Measurements from ENCODE around the gene LMNTD1. TPM values are rescaled to one million over a fixed set of nuclear protein-coding genes. Genes with fewer than 3 reads are reported as not detected.

The LMNTD1 gene
- total and polyA plus RNA-seq, 11 donors = 0.69 TPM; not detected in 10

DNA sequence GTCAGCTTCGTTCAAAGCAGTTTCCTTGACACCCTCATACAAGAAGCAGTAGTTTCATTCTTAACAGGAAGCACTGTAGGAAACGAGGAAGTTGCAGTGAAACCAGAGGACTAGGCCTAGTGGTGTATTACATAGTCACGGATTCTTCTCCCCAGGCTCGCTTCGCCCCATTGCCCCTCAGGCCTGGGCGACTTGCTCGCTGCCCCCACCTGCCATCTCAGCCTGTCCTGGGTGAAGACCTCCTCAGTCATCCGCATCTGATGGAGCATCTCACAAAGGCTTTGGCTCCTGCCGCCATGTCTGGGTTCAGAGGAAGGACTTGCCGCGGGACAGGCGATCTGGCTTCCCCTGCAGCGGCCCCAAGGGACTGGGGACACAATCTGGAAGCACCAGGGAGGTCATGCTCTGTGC is 93.5 kb downstream of the LMNTD1 start:
- Histone ChIP-seq H3K4me3 (no peak overlapping the region), H3K27ac (no peak overlapping the region), H3K4me1 (no peaks in the 10 kb centered on the region), H3K36me3 (no peaks in the 10 kb centered on the region), H3K9me3 (peaks cover 0 to 12% (median 0%) of the 10 kb centered on the region in 12 donors), H3K27me3 (no peaks in the 10 kb centered on the region)
- intact Hi-C loops (cut with DNase I) = no loop called here
- 75 to 79% (median 78%) methylated on average over 8 to 13 of the region's 13 CpGs for WGBS, 4 donors
- TF ChIP-seq, protein P1, sequence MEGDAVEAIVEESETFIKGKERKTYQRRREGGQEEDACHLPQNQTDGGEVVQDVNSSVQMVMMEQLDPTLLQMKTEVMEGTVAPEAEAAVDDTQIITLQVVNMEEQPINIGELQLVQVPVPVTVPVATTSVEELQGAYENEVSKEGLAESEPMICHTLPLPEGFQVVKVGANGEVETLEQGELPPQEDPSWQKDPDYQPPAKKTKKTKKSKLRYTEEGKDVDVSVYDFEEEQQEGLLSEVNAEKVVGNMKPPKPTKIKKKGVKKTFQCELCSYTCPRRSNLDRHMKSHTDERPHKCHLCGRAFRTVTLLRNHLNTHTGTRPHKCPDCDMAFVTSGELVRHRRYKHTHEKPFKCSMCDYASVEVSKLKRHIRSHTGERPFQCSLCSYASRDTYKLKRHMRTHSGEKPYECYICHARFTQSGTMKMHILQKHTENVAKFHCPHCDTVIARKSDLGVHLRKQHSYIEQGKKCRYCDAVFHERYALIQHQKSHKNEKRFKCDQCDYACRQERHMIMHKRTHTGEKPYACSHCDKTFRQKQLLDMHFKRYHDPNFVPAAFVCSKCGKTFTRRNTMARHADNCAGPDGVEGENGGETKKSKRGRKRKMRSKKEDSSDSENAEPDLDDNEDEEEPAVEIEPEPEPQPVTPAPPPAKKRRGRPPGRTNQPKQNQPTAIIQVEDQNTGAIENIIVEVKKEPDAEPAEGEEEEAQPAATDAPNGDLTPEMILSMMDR (IDR thresholded peaks at IDR 0.05) = no peak
- TF ChIP-seq POLR2A (IDR thresholded peaks at IDR 0.05) = no peak
- DNase-seq (peak in 4 of 5 donors; percentile 9 to 73 (median 34)), ATAC-seq (peak in 1 of 4 donors; percentile 34)

DNA sequence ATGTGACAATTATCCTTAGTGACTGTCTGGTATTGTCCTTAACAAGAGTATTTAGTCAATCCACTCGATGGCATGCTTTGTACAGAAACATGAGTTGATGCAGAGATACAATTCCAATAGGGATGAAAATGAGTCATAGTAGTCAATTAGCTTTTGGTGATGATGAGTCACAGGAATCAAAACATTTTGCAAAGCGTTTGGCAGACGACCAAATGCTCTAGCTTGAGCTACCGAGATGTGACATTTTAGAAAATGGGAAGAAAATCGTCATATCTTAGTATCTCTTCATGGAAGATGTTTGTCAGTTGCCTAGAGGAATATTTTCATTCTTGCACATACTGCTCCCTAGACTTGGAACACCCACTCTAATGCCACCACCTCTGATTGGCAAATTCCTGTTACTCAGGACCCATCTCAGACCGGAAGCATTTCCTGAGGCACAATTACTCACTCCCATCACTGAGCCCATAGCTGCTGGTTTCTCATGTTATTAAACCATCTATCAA is 95.0 kb downstream of the LMNTD1 start:
- H3K27ac ChIP-seq = no peak overlapping the region
- TF ChIP-seq, protein P1 (IDR thresholded peaks at IDR 0.05) = no peak
- no peak for TF ChIP-seq POLR2A (IDR thresholded peaks at IDR 0.05)
- H3K36me3 ChIP-seq = no peaks in the 10 kb centered on the region
- no peaks in the 10 kb centered on the region for H3K4me1 ChIP-seq
- H3K9me3 ChIP-seq = peaks cover 0 to 12% (median 0%) of the 10 kb centered on the region in 12 donors
- H3K4me3 ChIP-seq = no peak overlapping the region
- intact Hi-C loops (cut with DNase I) = no loop called here
- DNase-seq (no peak), ATAC-seq (peak in 1 of 4 donors; percentile 49)
- 40 to 53% (median 50%) methylated on average over 6 of the region's 6 CpGs for WGBS, 4 donors
- H3K27me3 ChIP-seq = no peaks in the 10 kb centered on the region

DNA sequence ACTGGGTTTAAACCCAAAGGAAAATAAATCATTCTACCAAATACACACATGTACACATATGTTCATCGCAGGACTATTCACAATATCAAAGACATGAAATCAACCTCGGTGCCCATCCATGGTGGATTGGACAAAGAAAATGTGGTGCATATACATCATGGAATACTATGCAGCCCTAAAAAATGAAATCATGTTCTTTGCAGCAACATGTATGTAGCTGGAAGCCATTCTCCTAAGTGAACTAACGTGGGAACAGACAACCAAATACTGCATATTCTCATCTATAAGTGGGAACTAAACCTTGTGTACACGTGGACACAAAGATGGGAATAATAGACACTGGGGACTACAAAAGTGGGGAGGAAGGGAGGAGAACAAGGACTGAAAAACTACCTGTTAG is 96.6 kb downstream of the LMNTD1 start:
- intact Hi-C loops (cut with DNase I) = no loop called here
- H3K4me3 ChIP-seq = no peak overlapping the region
- no peaks in the 10 kb centered on the region for H3K36me3 ChIP-seq
- DNase-seq = no peak
- no peak overlapping the region for H3K27ac ChIP-seq
- no peaks in the 10 kb centered on the region for H3K4me1 ChIP-seq
- TF ChIP-seq, protein P1 (IDR thresholded peaks at IDR 0.05) = no peak
- TF ChIP-seq POLR2A (IDR thresholded peaks at IDR 0.05) = no peak
- WGBS, 4 donors = 83 to 90% (median 87%) methylated on average over 4 of the region's 4 CpGs
- peaks cover 0 to 8% (median 0%) of the 10 kb centered on the region in 12 donors for H3K9me3 ChIP-seq
- no peak for ATAC-seq
- H3K27me3 ChIP-seq = no peaks in the 10 kb centered on the region

DNA sequence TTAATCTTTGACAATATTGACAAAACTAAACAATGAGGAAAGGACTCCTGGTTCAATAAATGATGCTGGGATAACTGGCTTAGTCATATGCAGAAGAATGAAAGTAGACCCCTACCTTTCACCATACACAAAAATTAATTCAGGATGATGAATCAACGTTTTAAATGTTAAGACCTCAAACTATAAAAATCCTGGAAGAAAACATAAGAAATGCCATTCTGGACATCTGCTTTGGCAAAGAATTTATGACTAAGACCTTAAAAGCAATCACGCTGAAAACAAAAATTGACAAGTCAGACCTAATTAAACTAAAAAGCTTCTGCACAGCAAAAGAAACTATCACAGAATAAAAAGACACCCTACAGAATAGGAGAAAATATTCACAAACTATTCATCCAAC is 97.4 kb downstream of the LMNTD1 start:
- H3K4me3 ChIP-seq = no peak overlapping the region
- intact Hi-C loops (cut with DNase I) = no loop called here
- H3K9me3 ChIP-seq = peaks cover 0 to 8% (median 0%) of the 10 kb centered on the region in 12 donors
- H3K27me3 ChIP-seq = no peaks in the 10 kb centered on the region
- no peak overlapping the region for H3K27ac ChIP-seq
- DNase-seq (no peak), ATAC-seq (no peak)
- H3K36me3 ChIP-seq = no peaks in the 10 kb centered on the region
- 78 to 83% (median 81%) methylated on average over 2 of the region's 2 CpGs for WGBS, 4 donors
- no peaks in the 10 kb centered on the region for H3K4me1 ChIP-seq
- TF ChIP-seq, protein P1 (IDR thresholded peaks at IDR 0.05) = no peak
- no peak for TF ChIP-seq POLR2A (IDR thresholded peaks at IDR 0.05)
